H1 (cell line): ENCODE data around the gene MRPS14. TPM values are rescaled to one million over a fixed set of nuclear protein-coding genes. Genes with fewer than 3 reads are reported as not detected.

Experiments used
- CBX5 ChIP-seq: fragments of 300-800, 300-1000 bp; sonication (generic); IDR thresholded peaks from 2 replicates; pipeline ENCODE4 v1.7.1; 2016; ENCODE audit warnings: antibody characterized with exemption, low read length, low read depth
- CBX8 ChIP-seq: fragments of 300-800, 300-1000 bp; sonication (generic); IDR thresholded peaks from 2 replicates; pipeline ENCODE4 v1.7.1; 2016; ENCODE audit warnings: low read depth, low read length, borderline replicate concordance
- CEBPB ChIP-seq: IDR thresholded peaks from 2 replicates; pipeline ENCODE4 v1.6.1; 2012; ENCODE audit warnings: low read depth, low read length
- SAP30 ChIP-seq: fragments of 300-600 bp; sonication (generic); IDR thresholded peaks from 2 replicates; pipeline ENCODE4 v1.7.1; 2012; ENCODE audit warnings: low read length, moderate library complexity, mild to moderate bottlenecking, inconsistent platforms; ENCODE audit not compliant: insufficient read depth, insufficient replicate concordance
- SP4 ChIP-seq: IDR thresholded peaks from 2 replicates; pipeline ENCODE4 v1.6.1; 2012; ENCODE audit warnings: low read length, inconsistent platforms
- polyA plus RNA-seq, 7 experiments: library from polyadenylated mRNA; depleted of rRNA in 3 of 7; stranded (reverse) in 5 of 7; unstranded in 2 of 7; fragments of >200 nt in 5 of 7; fragments of 200-250 nt in 2 of 7; gene quantifications; 1 replicate in 5 of 7; 2 replicates in 1 of 7; 4 replicates in 1 of 7; pipeline versions ENCODE4 v1.2.1 to v1.2.3, GENCODE V29; 2011 to 2013; ENCODE audit warnings: missing spikeins in 2 of 7, mixed read lengths in 2 of 7
- total RNA-seq: library from RNA; stranded (reverse); fragmentation: NEBNext Ultra II Directional; extraction: Animal tissue kit (Norgen Biotek cat#: 25700); gene quantifications from 2 replicates; pipeline ENCODE4 v1.2.1, GENCODE V29; 2021

The MRPS14 gene
- total and polyA plus RNA-seq, 2 of the 8 experiments (the other 6 are each of a cell fraction or from before 2014, with no cell fraction given) = 27.5 to 38.7 TPM

DNA sequence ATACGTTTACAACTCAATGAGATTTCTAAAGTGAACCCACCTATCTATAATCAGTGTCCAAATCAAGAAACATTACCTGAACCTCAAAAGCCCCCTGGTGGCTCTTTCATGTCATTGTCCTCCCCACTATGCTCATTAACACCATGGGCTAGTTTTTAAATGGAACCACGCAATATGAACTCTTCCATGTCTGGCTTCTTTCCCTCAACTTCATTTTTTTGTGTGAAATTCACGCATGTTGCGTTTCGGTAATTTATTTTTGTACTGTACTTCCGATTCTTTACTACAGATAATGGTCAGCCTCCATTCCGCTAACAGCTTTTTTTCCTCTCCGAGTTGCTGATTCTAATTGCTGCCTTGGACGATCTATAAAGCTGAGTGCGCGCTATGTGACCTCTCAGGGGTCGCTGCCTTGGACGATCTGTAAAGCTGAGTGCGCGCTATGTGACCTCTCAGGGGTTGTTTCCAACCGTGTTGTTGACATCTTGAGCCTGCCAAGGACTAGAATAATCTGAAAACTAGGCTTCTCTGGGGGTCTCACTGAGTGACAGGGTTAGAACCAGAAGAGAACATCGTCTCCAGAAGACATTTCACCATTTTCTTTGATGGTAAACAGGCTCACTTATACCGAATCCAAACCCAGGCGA is 24.5 kb downstream of the MRPS14 start (continued):
- TF ChIP-seq CBX8 = no peak
- no peak for TF ChIP-seq CEBPB
- no peak for TF ChIP-seq SAP30
- TF ChIP-seq SP4 = no peak
- no peak for TF ChIP-seq CBX5
